GM18520 (cell line): ENCODE data around the gene QRICH1.
A peak's percentile ranks its signal among the peaks of the same experiment; 100 is the strongest.

ENCODE experiments used
- ATAC-seq: cut with Tn5 transposase; IDR thresholded peaks from one replicate; pipeline ENCODE4 v1.9.1; 2021; ENCODE audit not compliant: unreplicated experiment

The QRICH1 gene

GRCh38 chr3:49035281-49035680 is 58.6 kb downstream of the QRICH1 start:
- no peak for ATAC-seq

GRCh38 chr3:49034650-49035049 is 59.2 kb downstream of the QRICH1 start:
- no peak for ATAC-seq

GRCh38 chr3:49032646-49033304 is 61.1 kb downstream of the QRICH1 start:
- ATAC-seq = no peak

- no peak for ATAC-seq
These were observed 63.5 kb downstream of the QRICH1 start for GRCh38 chr3:49030321-49030720.

GRCh38 chr3:49029563-49029884 is 64.3 kb downstream of the QRICH1 start:
- ATAC-seq = no peak

- ATAC-seq = peak; percentile 85
These were observed 65.0 kb downstream of the QRICH1 start, which contains the start of gene IMPDH2 for GRCh38 chr3:49028673-49029562. IMPDH2 (minus strand) TSS chr3:49029398; CDS start chr3:49029350, 48 bp downstream.

GRCh38 chr3:49028298-49028672 is 65.6 kb downstream of the QRICH1 start:
- ATAC-seq = no peak

- ATAC-seq = no peak
These were observed 66.2 kb downstream of the QRICH1 start for GRCh38 chr3:49027634-49028033.

- ATAC-seq = no peak
These were observed 67.3 kb downstream of the QRICH1 start for GRCh38 chr3:49026536-49026935.

- ATAC-seq = no peak
These were observed 67.9 kb downstream of the QRICH1 start for GRCh38 chr3:49025793-49026520.

GRCh38 chr3:49025005-49025792 is 68.7 kb downstream of the QRICH1 start:
- ATAC-seq = no peak

GRCh38 chr3:49024449-49024848 is 69.4 kb downstream of the QRICH1 start:
- ATAC-seq = no peak

GRCh38 chr3:49023775-49024174 is 70.1 kb downstream of the QRICH1 start:
- no peak for ATAC-seq

GRCh38 chr3:49022688-49023171 is 71.1 kb downstream of the QRICH1 start:
- no peak for ATAC-seq

GRCh38 chr3:49021813-49022687 is 71.8 kb downstream of the QRICH1 start, which contains the start of gene NDUFAF3:
NDUFAF3 (plus strand) TSS chr3:49022121; CDS start chr3:49022145, 24 bp downstream.
- peak; percentile 44 for ATAC-seq

- ATAC-seq = peak; percentile 39
These were observed 72.6 kb downstream of the QRICH1 start for GRCh38 chr3:49021213-49021812.

- no peak for ATAC-seq
These were observed 73.3 kb downstream of the QRICH1 start for GRCh38 chr3:49020330-49021212.

GRCh38 chr3:49019941-49020329 is 73.9 kb downstream of the QRICH1 start:
- no peak for ATAC-seq
